ENCODE results near the gene FOXRED2.

Gene FOXRED2

DNA sequence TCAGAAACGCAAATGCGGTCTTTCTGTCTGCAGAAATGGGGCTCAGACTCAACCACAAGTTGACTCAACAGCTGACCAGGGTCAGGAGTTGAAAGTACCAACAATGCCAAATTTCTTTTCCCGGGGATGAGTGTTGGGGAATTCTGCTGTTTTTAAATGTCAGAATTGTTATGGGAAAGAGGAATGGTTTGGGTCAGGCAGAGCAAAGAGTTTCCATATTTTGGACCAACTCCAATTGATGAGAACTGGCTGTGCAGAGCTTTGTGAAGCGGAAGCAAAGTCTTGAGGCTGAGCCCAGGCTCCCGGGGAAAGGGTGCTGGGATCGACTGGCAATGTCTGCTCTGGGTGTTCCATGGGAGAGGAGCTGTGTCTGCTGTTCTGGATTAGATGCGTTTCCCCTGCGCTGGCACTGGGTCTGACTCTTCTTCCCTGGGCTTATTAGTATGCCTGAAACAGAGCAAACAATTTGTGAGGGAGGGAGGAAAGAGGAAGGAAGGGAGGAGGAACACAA lies 61.6 kb downstream of the FOXRED2 start:
- no peak for DNase-seq

DNA sequence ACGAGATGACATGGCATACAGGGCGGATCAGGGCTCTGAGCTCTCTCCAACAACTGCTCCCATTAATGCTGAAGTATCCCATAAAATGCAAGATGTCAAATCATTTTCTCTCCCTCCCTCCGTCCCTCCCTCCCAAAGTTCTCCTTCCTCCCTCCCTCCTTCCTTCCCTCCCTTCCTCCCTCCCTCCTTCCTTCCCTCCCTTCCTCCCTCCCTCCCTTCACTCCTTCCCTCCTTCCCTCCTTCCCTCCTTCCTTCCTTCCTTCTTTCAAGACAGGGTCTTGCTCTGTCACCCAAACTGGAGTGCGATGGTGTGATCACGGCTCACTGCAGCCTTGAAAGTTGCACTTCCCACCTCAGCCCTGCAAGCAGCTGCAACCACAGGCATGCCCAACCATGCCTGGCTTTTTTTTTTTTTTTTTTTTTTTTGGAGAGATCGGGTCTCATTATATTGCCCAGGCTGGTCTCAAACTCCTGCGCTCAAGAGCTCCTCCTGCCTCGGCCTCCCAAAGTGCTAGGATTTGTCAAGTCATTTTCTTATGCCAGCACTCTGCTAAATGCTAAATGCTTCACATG lies 63.6 kb downstream of the FOXRED2 start:
- DNase-seq, result peak; percentile 37

DNA sequence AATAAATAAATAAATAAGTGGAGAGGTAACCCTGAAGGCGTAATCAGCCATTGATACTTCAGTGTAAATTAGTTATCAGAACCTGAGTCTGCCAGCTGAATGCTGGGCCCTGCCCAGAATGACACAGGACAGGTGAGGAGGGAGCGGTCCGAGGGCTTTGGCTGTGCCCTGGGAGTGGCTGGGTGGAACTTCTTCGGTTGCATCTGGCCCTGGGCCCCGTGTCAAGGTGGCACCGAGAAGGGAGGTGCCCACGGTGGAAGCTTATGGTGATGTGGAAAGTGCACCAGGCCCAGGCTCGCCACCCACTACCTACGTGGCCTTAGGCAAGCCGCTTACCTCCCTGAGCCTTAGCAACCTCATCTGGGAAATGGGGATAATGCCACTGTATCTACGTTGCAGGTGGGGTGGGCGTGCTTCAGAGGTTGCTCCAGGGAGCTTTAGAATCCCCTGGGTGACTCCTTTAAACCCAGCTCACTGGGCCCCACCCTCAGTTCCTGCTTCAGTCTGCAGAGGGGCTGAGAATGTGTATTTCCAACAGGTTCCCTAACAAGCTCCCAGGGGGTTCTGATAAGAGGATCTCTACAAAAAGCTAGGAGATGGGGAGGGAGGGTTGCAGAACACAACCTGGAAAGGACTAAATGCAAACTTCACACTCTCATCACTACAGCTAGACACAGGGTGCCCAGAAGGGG lies 64.2 kb downstream of the FOXRED2 start:
- DNase-seq, result no peak

DNA sequence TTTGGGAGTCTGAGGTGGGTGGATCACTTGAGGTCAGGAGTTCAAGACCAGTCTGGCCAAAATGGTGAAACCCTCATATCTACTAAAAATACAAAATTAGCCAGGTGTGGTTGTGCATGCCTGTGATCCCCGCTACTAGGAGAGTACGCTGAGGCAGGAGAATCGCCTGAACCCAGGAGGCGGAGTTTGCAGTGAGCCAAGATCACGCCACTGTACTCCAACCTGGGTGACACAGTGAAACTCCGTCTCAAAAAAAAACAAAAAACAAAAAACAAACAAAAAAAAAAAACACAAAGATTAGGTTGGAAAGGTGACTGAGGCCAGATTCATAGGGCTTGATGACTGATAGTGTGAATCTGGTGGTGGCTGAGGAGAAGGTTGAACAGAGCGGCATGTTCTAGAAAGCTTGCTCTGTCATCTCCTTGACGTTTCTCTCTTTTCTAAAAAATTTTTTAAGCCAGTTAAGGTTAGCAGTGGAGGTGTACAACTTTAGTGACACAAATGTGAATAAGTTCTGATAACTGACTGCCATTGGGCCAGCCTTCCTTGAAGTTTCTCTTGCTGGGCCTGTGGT lies 66.3 kb downstream of the FOXRED2 start:
- DNase-seq, result no peak

DNA sequence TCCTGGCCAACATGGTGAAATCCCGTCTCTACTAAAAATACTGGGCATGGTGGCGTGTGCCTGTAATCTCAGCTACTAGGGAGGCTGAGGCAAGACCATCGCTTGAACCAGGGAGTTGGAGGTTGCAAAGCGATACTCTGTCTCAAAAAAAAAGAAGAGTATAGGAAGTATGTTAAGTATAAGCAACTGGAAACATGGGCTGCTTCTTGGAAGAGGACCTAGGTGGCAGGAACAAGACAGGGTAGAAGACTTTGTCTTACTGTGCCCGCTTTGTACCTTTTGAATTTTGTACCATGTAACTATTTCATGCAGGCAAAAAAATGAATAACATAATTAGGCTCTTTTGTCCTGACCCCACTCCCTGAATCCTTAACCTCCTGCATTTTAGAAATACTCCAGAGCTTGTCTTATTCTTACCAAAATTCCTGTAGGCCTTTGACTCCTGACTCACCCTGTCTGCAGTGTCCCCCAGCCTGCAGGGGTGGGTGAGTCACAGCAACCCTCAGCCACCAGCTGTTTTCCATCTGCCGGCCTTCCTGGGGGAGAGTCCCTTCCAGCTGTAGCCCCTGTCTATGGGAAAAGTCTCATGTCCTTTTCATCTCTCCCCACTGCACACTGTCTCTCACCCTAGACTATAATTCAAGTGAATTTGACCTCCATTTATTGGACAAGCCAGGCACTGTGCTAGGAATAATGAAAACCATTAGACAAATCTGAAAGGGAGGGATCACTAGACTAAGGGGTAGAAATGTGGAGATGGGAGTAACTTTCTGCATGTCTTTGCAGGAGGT lies 67.2 kb downstream of the FOXRED2 start:
- DNase-seq, result no peak
